IPS-11a (cell line): ENCODE results near the gene SPTB.
"Not testable (repeated sequence)": the region's sequence is repeated elsewhere in the genome, so short reads cannot be mapped to it uniquely, and the experiment has no call there.

Source experiments
- H3K4me3 ChIP-seq: one replicate; pipeline ENCODE4 v1.5.1; 2013; ENCODE audit warnings: low read depth, low read length, control low read depth

SPTB gene

DNA sequence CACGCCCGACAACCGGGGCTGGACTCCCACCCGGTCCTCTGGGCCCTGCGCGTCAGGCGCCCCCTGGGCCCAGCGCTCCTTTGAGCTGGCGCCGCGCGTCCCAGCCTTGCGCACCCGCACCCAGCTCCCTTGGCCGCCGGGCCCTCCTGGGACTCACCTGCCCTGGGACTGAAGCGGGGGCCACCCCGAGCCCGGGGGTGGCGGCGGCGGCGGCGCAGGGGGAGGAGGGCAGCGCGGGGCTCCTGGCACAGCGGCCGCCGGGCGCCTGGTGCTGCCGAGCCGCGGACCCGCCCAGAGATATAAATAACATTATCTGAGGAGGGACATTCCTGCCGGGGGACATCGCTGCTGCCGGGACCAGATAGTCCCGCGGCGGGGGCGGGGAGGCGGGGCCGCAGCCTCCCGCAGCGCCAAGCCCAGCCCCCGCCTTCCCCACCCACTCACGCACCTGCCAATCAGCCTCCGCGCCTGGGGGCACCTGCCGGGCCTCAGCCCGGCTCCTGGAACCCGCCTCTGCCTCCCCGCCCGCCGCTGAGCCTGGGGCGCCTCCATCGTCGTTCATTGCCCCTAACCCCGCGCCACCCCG is at the start of gene SPTB:
Gene SPTB, minus strand, starts transcription at position 273 of the 586 bp plus-strand sequence. CDS start 56,813 bp downstream, outside the sequence.
- peak within 1 kb of the TSS; percentile 55 for H3K4me3 ChIP-seq

DNA sequence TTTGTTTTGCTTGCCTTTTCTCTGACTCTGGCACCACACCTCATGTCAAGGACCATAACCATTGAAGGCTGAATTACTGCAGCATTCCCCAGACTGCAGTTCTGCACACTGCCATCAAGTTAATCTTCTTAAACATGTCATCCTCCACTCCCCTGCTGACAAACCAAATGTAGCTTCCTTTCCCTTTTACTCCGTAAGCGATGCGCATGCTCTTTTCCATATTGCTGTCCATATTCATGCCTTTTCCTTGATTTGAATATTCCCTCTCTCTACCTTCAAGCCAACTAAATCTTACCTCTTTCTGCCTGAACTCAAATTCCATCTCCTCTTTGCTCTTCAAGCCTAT is 49.3 kb upstream of the SPTB start:
- no peak overlapping the region for H3K4me3 ChIP-seq

DNA sequence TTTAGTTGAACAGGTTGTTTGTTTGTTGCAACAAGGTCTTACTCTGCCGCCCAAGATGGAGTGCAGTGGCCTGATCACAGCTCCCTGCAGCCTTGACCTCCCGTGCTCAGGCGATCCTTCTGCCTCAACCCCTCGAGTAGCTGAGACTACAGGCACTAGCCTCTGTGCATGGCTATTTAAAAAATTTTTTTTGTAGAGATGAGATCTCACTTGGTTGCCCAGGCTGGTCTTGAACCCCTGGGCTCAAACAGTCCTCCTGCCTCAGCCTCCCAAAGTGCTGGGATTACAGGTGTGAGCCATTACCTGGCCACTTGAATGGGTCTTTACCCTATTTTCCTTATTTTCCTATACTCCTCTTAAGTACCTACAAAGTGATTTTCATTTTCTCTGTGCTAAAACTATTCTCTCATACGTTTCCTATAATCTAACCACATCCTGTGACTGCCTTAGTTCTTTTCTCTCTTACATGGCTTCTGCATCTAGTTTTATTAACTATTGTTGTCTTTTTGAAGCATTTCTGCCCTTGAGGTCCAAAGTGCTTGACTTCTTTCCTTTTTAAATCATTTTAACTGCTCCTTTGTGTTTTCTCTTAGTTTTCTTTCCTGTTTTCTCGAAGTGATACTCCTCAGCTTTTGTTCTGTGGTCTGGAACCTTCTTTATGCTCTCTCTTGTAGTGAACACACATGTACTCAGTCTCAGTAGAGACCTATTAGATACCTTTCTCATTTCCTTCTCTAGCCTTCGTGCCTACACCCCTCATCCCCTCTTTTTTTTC is 48.7 kb upstream of the SPTB start:
- no peak overlapping the region for H3K4me3 ChIP-seq

DNA sequence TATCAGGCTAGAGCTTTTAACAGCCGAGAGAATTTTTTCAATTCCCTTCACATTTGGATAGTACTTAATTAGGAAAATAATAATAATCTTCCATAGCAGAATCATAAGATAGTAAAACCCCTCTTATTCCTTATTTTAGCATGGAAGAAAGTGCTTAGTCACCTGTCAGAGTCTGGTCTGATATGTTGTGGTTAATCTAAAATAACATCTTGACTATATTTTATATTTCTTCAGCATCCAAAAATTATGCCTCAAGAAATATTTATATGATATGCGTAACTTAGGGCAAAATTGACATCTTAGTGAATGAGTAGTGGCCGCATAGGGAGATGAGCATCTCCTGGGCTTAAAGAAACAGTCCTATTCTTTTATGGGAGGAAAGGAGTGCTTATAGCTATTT is 47.3 kb upstream of the SPTB start:
- no peak overlapping the region for H3K4me3 ChIP-seq

DNA sequence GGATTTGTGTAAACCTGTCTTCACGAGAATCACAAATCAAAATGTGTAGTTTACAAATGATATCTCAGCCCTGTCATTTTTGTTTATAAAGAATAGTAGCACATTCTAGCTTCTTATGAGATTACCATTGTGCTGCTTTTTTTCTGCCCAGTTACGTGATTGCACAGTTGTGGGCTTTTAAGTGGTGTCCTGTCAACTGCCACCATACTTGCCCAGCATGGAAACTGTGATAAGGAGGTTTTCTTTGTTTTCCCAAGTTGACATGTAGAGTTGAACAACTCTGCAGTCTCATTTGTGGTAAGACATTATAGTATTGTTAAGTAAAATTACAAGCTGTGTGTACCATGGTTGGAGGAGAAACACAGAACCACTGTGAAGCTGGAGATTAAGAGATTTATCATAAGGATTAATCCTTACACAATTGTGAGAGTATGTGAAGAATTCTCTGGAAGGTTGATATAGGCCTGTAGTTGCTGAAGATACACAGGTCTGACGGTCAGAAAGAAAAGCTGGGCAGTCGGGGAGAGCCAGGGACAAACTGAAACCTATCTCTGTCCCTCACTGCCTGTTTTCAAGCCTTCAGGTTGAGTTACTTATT is 46.8 kb upstream of the SPTB start:
- no peak overlapping the region for H3K4me3 ChIP-seq

DNA sequence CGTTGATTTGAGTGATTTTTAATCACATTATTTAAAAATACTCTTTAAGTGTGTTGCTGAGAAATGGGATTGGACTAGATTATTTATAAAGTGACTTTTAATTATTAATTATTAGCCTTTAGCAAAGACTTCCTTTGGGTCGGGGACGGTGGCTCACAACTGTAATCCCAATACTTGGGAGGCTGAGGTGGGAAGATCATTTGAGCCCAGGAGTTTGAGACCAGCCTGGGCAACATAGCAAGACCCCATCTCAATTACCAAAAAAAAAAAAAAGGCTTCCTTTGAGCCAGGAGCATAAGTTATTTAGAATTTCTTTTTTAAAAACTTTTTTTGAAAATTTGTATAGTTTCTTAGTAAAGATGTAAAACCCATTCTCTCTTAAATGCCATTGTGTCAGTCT is 43.3 kb upstream of the SPTB start:
- H3K4me3 ChIP-seq = no peak overlapping the region

DNA sequence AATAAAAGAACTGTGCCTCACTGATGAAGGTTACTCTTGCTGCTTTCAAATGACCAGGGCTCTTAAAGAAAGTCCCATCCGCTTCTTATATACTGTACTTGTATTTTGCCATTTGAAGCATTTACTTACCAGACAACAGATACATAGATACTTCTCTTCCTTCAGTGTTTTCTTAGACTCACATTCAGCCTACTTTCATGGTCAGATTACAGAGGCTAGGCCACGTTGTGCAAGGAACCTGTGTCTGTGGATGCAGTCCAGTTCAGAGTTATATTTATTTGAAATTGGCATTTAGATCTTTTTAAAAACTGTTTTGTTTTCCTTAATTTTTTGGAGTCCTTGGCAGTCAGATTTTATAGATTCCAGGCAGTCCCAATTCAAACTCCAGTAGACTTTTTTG is 40.8 kb upstream of the SPTB start:
- H3K4me3 ChIP-seq = no peak overlapping the region

DNA sequence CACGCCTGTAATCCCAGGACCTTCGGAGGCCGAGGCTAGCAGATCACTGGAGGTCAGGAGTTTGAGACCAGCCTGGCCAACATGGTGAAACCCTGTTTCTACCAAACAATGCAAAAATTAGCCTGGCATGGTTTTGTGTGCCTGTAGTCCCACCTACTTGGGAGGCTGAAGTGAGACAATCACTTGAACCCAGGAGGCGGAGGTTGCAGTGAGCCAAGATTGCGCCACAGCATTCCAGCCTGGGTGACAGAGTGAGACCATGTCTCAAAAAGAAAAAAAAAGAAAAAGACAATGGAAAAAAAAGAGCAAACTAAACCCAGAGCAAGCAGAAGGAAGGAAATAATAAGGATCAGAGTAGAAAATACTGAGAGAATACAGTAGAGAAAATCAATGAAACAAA is 39.9 kb upstream of the SPTB start:
- no peak overlapping the region for H3K4me3 ChIP-seq

DNA sequence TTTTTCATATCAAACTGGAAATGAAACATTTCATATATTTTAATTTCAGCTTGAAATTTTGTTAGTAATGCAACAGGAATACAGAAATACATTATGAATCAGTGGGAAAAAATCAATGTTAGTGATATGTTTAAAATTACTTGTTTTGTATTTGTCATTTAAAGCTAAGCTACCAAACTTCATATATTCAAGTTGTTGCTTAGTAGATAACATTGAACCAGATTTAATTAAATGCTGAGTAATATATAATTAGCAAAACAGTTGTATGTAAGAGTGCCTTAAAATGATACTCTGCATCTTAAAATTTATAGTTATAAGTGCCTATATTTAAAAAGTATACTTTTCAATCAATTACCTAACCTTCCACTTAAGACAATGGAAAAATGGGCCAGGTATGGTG is 39.5 kb upstream of the SPTB start:
- no peak overlapping the region for H3K4me3 ChIP-seq

DNA sequence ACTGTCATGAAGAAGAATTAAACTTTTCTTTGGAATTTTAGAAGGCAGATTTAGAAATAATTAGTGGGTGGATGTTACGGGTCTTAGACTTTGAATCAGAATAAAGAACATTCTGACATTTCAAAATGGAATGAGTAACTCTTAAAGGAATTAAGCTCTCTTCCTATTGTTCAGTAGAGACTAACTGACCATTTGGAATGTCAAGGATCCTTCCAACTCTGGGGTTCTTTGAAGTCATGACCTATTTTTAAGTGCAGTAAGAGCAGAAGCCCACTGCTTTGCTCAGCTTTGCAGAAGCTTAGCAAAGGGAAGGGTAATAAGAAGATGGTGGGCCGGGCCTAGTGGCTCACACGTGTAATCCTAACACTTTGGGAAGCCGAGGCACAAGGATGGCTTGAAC is 38.5 kb upstream of the SPTB start:
- H3K4me3 ChIP-seq = no peak overlapping the region

DNA sequence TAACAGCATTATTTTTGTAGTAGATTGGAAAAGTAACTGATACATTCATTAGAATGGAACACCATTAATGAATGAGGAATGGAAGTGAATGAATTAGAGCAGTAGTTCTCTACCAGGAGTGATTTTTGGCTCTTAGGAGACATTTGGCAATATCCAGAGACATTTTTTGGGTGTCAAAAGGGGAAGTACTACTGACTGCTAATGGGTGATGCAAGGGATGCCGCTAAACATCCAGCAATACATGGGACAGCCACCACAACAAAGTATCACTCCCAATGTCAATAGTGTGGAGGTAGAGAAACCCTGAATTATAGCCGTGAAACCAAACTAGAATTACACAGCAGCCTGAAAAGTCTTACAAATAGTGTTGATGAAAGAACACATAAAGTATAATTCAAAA is 36.1 kb upstream of the SPTB start:
- no peak overlapping the region for H3K4me3 ChIP-seq

DNA sequence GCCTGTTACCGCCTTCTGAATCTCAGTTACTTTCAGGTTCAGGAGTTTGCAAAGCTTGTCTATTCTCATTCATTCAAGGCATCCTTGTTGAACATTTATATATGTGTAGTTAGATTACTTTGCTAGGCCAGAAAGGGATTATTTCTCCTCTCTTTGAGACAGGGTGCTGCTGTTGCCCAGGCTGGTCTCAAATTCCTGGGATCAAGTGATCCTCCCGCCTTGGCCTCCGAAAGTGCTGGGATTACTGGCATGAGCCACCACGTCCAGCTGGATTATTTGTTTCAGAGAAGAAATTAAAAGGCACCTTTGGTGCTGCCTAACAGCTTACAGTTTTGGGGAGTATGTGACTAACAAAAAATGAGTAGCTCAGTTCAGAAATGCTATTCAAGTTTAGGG is 35.3 kb upstream of the SPTB start:
- peak overlapping the region; percentile 95 for H3K4me3 ChIP-seq

DNA sequence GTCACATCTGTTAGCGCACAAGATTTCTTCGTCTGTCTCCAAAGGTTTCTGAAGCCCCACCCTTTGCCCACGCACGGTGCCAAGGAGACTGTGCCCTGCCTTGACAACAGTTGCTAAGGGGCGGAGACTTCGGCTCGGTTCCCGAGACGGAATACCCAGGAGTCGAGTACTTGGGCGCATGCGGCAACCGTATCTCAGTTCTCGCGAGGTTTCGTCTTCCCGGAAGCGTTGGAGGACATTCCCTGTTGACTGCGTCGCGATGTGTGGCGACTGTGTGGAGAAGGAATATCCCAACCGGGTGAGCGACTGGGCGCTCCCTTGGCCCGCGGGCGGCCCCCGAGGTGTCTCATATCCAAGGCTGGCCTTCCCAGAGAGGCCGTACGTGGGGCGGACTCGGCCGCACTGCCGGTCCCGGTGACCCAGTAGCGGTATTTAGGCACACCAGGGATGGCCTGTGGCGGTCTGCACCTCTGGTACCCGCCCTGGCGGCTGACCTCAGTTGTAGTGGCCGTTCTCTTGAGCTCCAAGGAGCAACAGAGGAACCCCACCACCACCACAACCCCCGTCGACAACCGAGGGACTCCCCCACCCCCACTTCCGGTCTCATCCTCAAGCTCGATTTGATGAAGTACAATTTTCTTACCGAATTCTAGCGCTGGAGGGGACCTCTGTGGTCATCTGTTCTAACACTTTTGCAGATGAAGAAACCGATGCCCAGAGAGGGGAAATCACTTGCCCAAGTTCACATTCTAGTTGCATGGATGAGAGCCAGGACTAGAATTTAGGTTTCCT is 34.7 kb upstream of the SPTB start, which contains the start of gene CHURC1:
Gene CHURC1, plus strand, starts transcription at position 219 of the 792 bp plus-strand sequence. Its CDS starts 41 bp downstream, at position 260.
- H3K4me3 ChIP-seq = peak within 1 kb of the TSS; percentile 95

DNA sequence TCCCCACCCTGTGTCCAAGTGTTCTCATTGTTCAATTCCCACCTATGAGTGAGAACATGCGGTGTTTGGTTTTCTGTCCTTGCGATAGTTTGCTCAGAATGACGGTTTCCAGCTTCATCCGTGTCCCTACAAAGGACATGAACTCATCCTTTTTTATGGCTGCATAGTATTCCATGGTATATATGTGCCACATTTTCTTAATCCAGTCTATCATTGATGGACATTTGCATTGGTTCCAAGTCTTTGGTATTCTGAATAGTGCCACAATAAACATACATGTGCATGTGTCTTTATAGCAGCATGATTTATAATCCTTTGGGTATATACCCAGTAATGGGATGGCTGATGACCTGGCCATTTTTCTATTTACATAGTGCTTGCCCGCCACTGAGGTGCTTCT is 33.8 kb upstream of the SPTB start:
- not testable (repeated sequence) for H3K4me3 ChIP-seq

DNA sequence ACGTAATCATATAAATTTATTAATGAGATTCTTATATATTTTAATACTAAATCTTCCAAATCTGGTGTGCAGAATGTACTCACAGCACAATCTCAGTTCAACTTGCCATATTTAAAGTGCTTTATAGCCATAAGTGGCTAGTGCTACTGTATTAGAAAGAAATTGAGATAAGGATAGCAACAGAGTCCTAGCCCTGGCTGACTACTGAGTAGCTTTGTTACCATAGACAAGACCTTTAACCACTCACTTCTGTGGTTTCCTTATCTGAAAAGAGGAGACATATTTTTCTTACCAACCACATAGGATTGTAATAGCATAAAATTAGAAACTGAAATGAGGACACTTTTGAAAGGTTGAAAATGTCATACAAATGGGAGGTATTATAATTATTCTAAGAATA is 32.6 kb upstream of the SPTB start:
- no peak overlapping the region for H3K4me3 ChIP-seq

DNA sequence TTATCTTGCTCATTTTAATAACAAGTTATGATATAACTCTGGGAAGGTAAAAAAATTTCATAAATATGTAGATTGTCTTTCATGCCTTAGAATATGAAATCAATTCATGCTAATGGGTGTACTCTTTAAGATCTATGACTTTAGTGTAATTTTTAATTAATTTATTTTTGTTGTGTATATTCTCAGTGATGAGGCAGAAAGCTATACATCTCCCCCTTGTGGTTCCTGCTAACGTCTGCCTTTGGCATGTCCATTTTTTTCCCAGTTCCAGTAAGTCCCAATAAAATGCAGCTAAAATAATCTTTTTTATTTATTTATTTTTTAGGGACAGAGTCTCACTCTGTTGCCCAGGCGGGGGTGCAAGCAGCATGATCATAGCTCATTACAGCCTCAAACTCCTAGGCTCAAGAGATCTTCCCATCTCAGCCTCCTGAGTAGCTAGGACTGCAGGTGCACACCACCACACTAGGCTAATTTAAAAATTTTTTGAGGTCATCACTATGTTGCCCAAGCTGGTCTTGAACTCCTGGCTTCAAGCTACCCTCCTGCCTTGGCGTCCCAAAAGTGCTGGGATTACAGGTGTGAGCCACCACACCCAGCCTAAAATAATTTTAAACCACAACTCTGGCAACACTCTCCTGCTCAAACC is 31.3 kb upstream of the SPTB start:
- H3K4me3 ChIP-seq = no peak overlapping the region

DNA sequence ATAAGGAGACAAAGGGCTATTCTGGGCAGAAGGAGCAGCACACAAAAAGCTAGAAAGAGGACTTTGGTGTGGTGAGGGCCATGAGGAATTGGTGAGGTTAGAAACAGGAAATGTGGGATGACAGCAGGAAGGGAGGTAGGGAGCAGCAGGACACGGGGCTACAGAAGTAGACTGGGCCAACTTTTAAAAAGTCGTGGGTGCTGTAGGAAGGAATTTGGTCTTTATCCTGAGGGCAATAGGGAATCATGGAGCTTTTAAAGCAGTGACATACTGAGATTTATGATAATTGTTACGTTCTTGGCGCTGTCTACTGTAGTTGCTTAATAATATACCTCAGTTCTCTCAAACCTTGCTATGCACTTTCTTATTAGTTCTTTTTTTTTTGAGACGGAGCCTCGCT is 26.3 kb upstream of the SPTB start:
- no peak overlapping the region for H3K4me3 ChIP-seq

DNA sequence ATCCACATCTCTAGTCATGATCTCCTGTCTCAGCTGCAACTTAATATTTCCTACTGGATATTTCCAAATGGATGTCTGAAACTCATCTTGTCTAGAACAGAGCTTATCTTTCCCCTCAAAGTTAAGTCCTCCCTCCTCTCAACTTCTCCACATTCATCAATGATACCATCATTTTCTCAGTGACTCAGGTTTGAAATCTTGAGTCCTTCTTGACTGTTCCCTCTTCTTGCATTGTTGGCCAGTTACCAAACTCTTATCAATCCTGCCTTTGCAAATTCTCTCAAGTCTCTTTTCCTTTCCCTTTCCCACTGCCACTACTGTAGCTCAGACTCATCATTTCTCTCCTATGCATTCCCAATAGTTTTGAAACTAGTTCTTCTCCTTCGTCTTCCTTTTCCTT is 20.3 kb upstream of the SPTB start:
- no peak overlapping the region for H3K4me3 ChIP-seq

DNA sequence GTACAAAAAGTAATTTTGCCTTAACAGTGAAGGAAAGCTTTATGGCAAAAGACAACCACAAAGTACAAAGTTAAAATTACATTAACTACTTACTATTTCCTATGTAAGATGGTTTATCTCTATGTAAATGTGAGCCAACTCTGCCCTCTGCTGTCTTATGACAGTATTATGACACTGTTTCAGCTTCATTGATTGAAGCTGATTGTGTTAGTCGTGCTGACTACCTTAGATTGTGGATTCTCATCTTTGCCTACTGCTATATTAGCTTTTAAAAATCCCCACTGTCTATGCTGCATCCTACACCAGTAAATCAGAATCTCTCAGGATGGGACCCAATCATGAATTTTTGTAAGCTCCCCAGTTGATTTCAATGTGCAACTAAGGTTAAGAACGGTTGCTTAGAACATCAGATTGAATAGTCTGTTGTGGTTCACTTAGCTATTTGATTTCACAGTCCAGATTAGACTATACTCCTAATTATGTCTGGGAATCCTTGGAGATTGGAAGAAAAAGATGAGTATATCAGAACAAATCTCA is 12.2 kb upstream of the SPTB start:
- H3K4me3 ChIP-seq = no peak overlapping the region

DNA sequence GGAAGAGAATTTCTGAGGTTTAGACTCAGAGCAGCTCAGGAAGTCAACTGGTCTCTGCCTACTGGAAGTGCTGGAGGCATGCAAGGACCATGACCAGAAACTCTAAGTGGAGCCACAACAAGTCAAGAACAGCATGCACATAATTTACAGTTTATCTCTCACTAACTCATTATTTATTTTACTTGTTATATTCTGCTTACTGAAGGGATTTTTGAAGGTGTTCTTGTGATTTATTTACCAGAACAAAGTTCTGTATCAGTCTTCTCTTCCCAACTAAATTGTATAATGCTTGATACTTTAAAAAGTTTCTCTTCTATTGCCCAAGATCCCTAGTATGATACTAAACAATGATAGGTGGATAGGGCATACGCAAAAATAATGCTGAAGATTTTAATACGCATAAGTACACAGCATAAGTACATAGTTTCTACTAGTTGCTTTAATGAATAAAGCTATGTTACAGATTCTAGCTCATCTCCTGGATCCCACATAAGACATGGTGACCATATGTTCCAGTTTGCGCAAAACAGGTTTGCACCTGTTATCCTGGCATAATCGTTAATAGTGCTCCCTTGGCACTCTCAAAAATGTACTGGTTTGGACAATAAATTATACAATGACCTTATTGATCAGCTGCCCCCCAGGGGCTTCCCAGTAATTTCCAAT is 11.6 kb upstream of the SPTB start:
- H3K4me3 ChIP-seq = no peak overlapping the region
